Transverse colon (tissue), 4 donors: ENCODE data around the gene AHNAK. TPM values are rescaled to one million over a fixed set of nuclear protein-coding genes. Genes with fewer than 3 reads are reported as not detected.

Source experiments
- DNase-seq: peaks from one replicate; pipeline ENCODE4 v3.0.0-alpha.2; 2019
- H3K27ac ChIP-seq, 4 donors: fragments of 200-600 bp; sonication (generic); 2 replicates each; pipeline ENCODE4 v1.5.1; 2016 to 2018; ENCODE audit warnings: inconsistent platforms in 4 of 4
- H3K27me3 ChIP-seq: fragments of 200-600 bp; sonication (generic); 2 replicates; pipeline ENCODE4 v1.5.1; 2017; ENCODE audit warnings: inconsistent platforms
- H3K36me3 ChIP-seq, 4 donors: fragments of 200-600 bp; sonication (generic); 2 replicates each; pipeline ENCODE4 v1.5.1; 2017 to 2019; ENCODE audit warnings: inconsistent platforms in 4 of 4
- H3K4me1 ChIP-seq, 4 donors: fragments of 200-600 bp; sonication (generic); 2 replicates each; pipeline ENCODE4 v1.5.1; 2017 to 2020; ENCODE audit warnings: inconsistent platforms in 4 of 4
- H3K4me3 ChIP-seq, 4 donors: fragments of 200-600 bp; sonication (generic); 1 replicate in 1 of 4; 2 replicates in 3 of 4; pipeline versions ENCODE4 v1.5.1 to v1.6.1; 2017 to 2019; ENCODE audit warnings: inconsistent platforms in 4 of 4
- H3K9me3 ChIP-seq, 2 donors: fragments of 200-600 bp; sonication (generic); 2 replicates each; pipeline ENCODE4 v1.5.1; 2017 to 2019; ENCODE audit warnings: inconsistent platforms in 2 of 2
- CTCF ChIP-seq, 5 experiments: fragments of 200-600 bp in 3 of 5; fragments of 450-650 bp in 2 of 5; sonication (generic) in 3 of 5; IDR thresholded peaks; 1 replicate in 2 of 5; 2 replicates in 3 of 5; pipeline ENCODE4 v1.5.1; 2016 to 2017; ENCODE audit warnings: antibody characterized with exemption in 5 of 5, inconsistent platforms in 3 of 5, mild to moderate bottlenecking in 2 of 5, moderate library complexity in 1 of 5
- EP300 ChIP-seq: sonication (generic); formaldehyde crosslinking; IDR thresholded peaks from one replicate; pipeline ENCODE4 v1.6.1; 2017; ENCODE audit warnings: antibody characterized with exemption, low read depth
- POLR2A ChIP-seq: fragments of 450-650 bp; IDR thresholded peaks from one replicate; pipeline ENCODE4 v1.6.1; 2016; ENCODE audit warnings: antibody characterized with exemption, mild to moderate bottlenecking, moderate library complexity
- POLR2AphosphoS5 ChIP-seq, 3 donors: sonication (generic); formaldehyde crosslinking; IDR thresholded peaks; one replicate each; pipeline ENCODE4 v1.6.1; 2016; ENCODE audit warnings: antibody characterized with exemption in 3 of 3
- WGBS, 2 donors: methylation state at CpG; one replicate each; pipeline ENCODE4 v1.1.5; 2018; ENCODE audit warnings: low coverage in 1 of 2; 5-methylcytosine and 5-hydroxymethylcytosine counted together
- in situ Hi-C, 4 donors: fragments of 200-750 bp; cut with MboI; loops; one replicate each; pipeline versions ENCODE4 v1.15.0 to v1.15.1; 2017; ENCODE audit warnings: low sequenced_read_pairs in 3 of 4, low pct_ligation_motif_present in 1 of 4, low pct_unique_long_range_greater_than_20kb in 1 of 4
- intact Hi-C: fragments of 100-400 bp; cut with DNase I; formaldehyde crosslinking; loops from one replicate; pipeline ENCODE4 v1.15.1; 2023; ENCODE audit warnings: low total_unique reads
- total RNA-seq, 4 donors: library from RNA; depleted of rRNA; stranded (reverse); fragments of >200 nt; gene quantifications; one replicate each; pipeline ENCODE4 v1.1.0, GENCODE V29; 2016

The AHNAK gene
- total RNA-seq, 4 donors from 2014 or later: 561 to 1,032 (median 742) TPM

- H3K9me3 ChIP-seq: no peaks in the 10 kb centered on the region
- no peak overlapping the region for H3K4me3 ChIP-seq
- 72 to 97% methylated on average over 4 to 7 of the region's 7 CpGs for WGBS, 2 donors
- intact Hi-C loops (no loop called here), in situ Hi-C loops (no loop called here)
- peak overlapping the region; percentile 63 to 86 (median 78) for H3K27ac ChIP-seq
- peaks cover 0 to 8% (median 5%) of the 10 kb centered on the region in 4 donors for H3K4me1 ChIP-seq
- DNase-seq: no peak
- TF ChIP-seq POLR2AphosphoS5 (IDR thresholded peaks at IDR 0.05) (no peak), CTCF (IDR thresholded peaks at IDR 0.05) (no peak), EP300 (no peak), POLR2A (no peak)
- no peaks in the 10 kb centered on the region for H3K27me3 ChIP-seq
- no peaks in the 10 kb centered on the region for H3K36me3 ChIP-seq
Measured at GRCh38 chr11:62479631-62480201, 66.9 kb downstream of the AHNAK start.

GRCh38 chr11:62477927-62478326 is 68.7 kb downstream of the AHNAK start:
- Histone ChIP-seq H3K27ac (no peak overlapping the region), H3K9me3 (no peaks in the 10 kb centered on the region), H3K27me3 (no peaks in the 10 kb centered on the region), H3K4me3 (no peak overlapping the region), H3K4me1 (peaks cover 0 to 8% (median 5%) of the 10 kb centered on the region in 4 donors), H3K36me3 (no peaks in the 10 kb centered on the region)
- in situ Hi-C loops (no loop called here), intact Hi-C loops (no loop called here)
- TF ChIP-seq POLR2AphosphoS5 (IDR thresholded peaks at IDR 0.05) (no peak), POLR2A (no peak), EP300 (no peak), CTCF (IDR thresholded peaks at IDR 0.05) (no peak)
- 86 to 88% methylated on average over 1 to 5 of the region's 5 CpGs for WGBS, 2 donors
- no peak for DNase-seq

- H3K4me3 ChIP-seq: no peak overlapping the region
- peak; percentile 86 for TF ChIP-seq EP300
- TF ChIP-seq POLR2AphosphoS5 (IDR thresholded peaks at IDR 0.05): peak; percentile 93 to 98 (median 94)
- no peak for TF ChIP-seq POLR2A
- TF ChIP-seq CTCF (IDR thresholded peaks at IDR 0.05): no peak
- 74 to 75% methylated on average over 8 to 9 of the region's 9 CpGs for WGBS, 2 donors
- no peaks in the 10 kb centered on the region for H3K27me3 ChIP-seq
- peaks cover 0 to 11% (median 7%) of the 10 kb centered on the region in 4 donors for H3K4me1 ChIP-seq
- no peaks in the 10 kb centered on the region for H3K36me3 ChIP-seq
- H3K27ac ChIP-seq: peak overlapping the region; percentile 61 to 79 (median 70)
- intact Hi-C loops: no loop called here
- peak; percentile 51 for DNase-seq
- no peaks in the 10 kb centered on the region for H3K9me3 ChIP-seq
- in situ Hi-C loops: no loop called here
Measured at GRCh38 chr11:62472063-62472884, 74.3 kb downstream of the AHNAK start.

GRCh38 chr11:62471603-62472002 is 75.0 kb downstream of the AHNAK start:
- no peaks in the 10 kb centered on the region for H3K27me3 ChIP-seq
- no peaks in the 10 kb centered on the region for H3K9me3 ChIP-seq
- no peaks in the 10 kb centered on the region for H3K36me3 ChIP-seq
- in situ Hi-C loops: no loop called here
- TF ChIP-seq EP300: no peak
- no peak for TF ChIP-seq POLR2AphosphoS5 (IDR thresholded peaks at IDR 0.05)
- no peak for TF ChIP-seq POLR2A
- no peak for TF ChIP-seq CTCF (IDR thresholded peaks at IDR 0.05)
- intact Hi-C loops: no loop called here
- no peak for DNase-seq
- 95 to 100% methylated on average over 2 to 7 of the region's 7 CpGs for WGBS, 2 donors
- H3K4me3 ChIP-seq: no peak overlapping the region
- H3K27ac ChIP-seq: peak overlapping the region; percentile 61 to 79 (median 70)
- peaks cover 0 to 11% (median 7%) of the 10 kb centered on the region in 4 donors for H3K4me1 ChIP-seq
